ENCODE measurements around the gene FCRL5.

The FCRL5 gene

GRCh38 chr1:157471531-157471930 is 80.8 kb downstream of the FCRL5 start:
- no peak for TF ChIP-seq CTCF (IDR thresholded peaks at IDR 0.05)

GRCh38 chr1:157469752-157470675 is 82.3 kb downstream of the FCRL5 start:
- TF ChIP-seq CTCF (IDR thresholded peaks at IDR 0.05) = no peak

- TF ChIP-seq CTCF (IDR thresholded peaks at IDR 0.05) = no peak
These were observed 83.0 kb downstream of the FCRL5 start for GRCh38 chr1:157469300-157469699.

GRCh38 chr1:157466011-157466410 is 86.3 kb downstream of the FCRL5 start:
- no peak for TF ChIP-seq CTCF (IDR thresholded peaks at IDR 0.05)
